Activated CD4-positive, alpha-beta T cell treated with anti-CD3 and anti-CD28 coated beads, Interleukin-2, amount 50 U/mL, for 16 hours (primary cell): ENCODE data around the gene FOCAD.

Experiments
- DNase-seq: peaks from one replicate; pipeline ENCODE4 v3.0.0-alpha.2; 2020

FOCAD gene

DNA sequence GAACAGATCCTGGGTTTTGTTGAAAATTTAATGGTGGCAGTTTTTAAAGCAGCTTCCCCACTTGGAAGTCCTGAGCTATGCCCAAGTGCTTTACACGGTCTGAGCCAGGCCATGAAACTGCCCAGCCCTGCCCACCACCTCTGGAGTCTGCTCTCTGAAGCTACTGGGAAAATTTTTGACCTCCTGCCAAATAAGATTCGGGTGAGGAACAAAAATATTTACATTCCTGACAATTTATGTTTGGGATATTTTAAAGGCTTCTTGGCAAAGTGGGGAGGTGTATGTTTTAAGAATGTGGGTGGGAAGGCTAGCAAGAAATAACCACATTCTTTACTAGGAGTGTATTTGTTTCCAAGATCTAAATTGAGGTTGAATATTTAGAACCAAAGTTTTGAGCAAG lies 297.4 kb downstream of the FOCAD start:
- no peak for DNase-seq

DNA sequence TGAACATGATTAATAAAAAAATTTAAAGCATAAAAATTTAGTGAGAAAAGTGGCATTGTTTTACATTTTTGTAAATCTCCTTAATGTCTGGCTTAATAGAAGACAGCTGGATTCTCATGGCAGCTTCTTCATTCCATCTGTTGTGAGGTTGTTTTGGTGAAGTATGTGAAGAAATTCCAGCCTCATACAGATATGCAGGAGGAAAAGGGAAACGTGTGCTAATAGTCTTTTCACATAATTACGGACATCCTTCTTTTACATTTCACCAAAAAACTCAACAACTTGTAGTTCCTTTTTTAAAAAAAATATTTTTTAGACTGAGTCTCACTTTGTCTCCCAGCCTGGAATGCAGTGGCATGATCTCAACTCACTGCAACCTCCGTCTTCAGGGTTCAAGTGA lies 300.4 kb downstream of the FOCAD start:
- no peak for DNase-seq

DNA sequence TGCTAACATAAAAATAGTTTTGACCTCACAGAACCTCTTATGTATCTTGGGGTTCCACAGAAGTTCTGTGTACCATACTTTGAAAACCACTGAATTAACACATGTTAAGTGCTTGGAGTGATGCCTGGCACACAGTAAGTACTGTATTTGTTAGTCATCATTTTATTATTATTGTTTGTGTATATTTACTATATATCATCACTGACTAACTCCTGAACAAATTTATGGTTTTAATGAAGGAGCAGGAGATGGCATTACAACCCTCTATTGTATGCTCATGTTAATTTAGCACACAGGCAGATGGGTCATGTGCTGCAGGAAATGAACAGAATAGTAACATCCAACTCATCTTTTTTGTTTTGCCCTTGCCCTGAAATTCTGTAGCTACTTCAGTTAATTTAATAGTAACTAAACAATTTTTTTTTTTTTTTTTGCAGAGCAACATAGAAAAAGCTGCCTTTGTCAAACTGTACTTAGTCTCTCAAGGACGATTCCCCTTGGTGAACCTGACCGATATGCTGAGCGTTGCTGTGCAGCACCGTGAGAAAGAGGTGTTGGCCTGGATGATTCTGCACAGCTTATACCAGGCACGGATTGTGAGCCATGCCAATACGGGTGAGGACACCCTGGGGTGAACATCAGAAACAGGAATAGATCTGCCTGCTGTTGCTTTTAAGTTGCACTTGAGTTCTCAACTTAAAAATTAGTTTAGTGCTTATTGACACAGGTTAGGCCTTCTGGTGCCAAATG lies 302.0 kb downstream of the FOCAD start:
- DNase-seq = no peak

DNA sequence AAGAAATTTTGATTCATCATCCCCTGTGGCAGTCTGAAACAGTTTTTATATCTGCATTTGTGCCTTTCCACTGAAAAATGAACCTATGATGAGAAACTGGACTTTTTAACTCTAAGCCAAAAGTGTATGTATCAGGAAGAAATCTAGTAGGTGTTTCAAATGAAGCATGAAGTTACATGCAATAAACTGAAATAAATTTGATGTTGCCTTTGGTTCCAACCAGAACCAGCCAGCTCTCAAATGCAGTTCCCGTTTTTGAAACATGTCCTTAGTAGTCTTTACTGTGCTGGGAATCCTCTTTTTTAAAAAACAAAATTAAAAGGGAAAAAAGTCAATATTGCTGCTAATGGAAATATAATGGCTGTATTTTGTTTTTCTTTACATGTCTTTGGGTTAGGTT lies 303.5 kb downstream of the FOCAD start:
- no peak for DNase-seq

DNA sequence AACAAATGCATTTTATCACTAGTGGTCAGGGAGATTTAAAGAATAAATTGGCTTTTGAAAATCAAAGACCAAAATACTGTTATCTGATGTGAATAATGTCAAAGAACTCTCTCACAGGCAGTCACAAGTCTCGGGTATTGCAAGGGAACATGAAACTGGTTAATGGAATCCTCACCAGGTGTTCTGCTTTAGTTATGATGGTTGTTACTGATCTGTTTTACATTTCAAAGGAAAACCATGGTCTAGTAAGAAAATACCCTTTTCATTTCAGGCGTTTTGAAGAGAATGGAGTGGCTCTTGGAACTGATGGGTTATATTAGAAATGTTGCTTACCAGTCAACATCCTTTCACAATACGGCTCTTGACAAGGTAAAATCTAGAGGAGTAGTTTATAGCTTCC lies 304.0 kb downstream of the FOCAD start:
- no peak for DNase-seq

DNA sequence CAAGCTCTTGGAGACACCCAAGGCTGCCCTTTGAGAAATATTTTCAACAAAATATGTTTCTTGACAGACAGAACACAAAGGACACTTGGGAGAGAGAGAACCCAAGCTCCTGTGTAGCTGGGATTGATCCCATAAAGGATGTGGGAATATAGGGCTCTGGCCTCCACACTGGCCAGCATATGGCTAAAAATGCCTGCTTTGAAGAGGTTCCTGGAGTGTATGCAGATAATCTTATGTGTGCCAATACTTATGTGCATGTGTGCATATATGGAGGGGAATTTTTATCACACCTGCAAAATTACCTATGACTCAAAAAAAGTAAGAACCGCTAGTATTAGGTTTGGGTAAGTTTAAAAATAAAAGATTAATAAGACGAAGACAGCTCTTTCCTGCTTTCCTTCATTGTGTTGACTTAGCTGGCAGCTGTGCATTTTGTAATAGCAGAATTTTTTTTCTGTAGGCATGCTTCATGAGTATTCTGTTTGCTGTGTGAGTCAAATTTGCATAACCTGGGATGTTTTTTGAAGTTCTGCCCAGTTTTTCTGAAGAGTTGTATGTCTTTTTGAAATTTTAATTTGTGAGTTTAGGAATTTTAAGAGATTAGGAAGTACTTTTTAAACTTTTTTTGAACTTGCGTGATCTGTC lies 304.7 kb downstream of the FOCAD start:
- DNase-seq = no peak

DNA sequence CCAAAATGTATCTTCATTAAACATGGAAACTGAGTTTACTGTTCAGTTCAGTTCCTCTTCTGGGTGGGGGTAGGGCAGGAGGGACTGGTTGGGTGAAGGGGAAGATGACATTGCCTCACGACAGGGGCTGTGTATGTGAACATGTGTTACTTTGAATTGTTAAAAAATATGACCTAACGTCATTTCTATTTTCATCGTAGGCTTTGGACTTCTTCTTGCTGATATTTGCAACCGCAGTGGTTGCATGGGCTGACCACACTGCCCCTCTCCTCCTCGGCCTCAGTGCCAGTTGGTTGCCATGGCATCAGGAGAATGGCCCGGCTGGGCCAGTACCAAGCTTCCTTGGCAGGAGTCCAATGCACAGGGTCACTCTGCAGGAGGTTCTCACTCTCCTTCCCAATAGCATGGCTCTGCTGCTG lies 305.9 kb downstream of the FOCAD start:
- DNase-seq = no peak

DNA sequence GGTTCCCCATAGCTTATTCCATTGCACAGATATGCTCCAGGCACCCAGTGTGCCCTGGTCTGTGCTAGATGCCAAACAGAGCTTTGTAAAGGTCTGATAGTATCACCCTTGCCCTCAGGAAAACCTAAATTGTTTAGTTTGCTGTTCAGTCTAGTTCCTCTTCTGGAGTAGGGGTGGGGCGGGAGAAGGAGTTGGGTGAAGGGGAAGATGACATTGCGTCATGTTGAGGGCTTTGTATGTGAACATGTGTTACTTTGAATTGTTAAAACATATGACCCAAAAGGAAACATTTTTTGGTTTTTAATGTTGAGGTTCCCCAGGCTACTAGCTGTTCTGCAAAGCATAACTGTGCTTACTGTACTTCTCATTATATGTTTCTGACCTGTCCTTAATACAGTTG lies 306.8 kb downstream of the FOCAD start:
- DNase-seq = no peak

DNA sequence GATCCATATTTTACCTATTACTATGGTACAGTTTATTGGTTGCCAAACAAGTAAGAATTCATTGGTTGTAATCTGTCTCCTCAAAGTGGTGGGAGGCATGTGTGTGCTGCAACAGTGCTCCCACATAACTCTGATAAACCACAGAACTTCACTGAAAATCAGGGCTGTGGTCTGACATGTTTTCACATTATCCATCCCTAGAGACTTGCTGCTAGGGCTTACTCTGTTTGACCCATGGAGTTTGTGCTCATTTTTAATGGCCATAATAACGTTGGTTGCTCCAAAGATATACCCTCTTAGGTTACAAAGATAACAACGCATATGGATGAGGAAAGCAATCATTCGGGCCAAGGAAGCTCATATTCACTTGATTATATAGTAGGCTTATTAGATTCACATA lies 310.4 kb downstream of the FOCAD start:
- no peak for DNase-seq

DNA sequence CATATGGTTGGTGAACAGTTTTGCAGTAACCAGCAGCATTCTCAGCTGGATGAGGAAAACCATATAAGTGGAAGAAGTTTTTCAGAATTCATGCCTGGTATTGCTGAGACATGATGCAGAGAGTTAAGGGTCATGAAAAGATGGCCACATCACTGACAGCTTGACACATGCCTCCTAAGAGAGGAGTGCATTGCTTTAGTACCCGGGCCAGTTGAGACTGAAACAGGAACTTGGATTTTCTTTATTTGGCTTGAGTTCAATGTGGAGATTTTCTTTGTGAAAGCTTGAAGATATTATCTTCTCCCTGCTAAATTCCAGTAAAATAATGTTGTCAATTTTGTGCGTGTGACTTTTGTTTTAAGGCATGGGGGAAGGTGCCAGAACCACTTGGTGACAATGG lies 311.6 kb downstream of the FOCAD start:
- no peak for DNase-seq

DNA sequence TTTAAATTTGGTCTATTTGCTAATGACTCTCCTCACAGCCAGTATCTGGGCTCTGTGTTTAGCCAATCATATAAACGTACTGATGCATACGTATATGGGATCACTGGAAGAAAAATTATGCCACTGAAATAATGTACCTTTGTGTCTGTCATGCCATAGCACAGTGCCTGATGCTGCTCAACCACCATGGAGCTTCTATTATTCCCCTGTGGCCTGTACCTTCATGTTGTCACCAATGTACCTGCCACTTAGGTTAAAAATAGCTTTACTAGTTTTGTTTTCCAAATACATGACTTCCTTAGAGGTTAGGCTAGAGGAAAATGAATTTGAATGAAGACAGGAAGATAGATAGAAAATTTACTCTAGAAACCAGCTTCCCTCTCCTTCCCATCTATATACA lies 312.8 kb downstream of the FOCAD start:
- no peak for DNase-seq

DNA sequence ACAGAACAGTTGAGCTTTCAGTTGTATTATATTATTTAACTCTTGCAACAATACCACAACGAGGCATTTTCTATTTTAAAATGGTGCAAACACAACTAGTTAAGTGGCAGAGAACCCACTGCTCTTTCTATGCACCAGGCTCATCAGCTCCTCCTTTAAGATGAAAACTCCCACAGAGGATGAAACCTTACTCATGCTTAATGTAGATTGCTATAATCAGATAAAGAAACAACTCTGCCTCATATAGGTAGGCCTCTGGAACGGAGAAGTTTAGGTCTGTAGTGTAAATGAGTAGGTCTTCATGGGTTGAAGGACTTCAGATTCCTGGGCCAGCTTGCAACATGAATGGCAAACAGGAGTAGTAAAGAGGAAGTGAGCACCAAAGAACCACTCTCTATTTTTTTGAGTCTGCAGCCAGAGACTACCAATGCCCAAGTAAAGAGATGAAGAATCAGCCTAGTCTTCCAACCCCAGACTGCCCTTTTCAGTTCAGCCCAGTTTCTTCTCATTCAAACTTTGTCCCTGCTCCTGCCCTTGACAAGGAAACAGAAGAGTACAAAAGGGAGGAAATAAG lies 313.5 kb downstream of the FOCAD start:
- no peak for DNase-seq

DNA sequence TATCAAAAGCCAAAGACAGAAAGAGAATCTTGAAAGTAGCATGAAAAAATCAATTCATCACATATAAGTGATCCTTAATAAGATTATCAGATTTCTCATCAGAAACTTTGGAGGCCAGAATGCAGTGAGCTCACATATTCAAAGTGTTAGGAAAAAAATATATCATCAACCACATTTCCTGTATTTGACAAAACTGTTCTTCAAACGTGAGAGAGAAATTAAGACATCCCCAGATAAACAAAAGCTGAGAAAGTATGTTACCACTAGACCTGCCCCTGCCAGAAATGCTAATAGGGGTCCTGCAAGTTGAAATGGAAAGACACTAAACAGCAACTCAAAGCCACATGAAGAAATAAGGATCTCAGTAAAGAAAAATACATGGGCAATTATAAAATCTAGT lies 317.5 kb downstream of the FOCAD start:
- DNase-seq = peak; percentile 13

DNA sequence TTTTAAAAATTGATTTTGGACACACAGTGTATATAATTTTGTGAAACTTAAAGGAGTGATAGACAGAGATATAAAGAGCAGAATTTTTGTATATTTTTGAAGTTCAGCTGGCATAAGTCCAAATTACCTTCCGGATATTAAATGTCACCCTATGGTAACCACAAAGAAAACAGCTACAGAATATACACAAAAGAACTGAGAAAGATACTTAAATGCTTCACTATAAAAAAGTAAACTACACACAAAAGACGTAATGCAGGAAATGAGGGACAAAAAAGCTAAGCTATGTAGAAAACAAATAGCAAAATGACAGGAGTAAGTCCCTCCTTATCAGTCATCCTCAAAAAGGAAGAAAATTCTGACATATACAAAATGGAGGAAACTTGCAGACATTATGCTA lies 318.0 kb downstream of the FOCAD start:
- no peak for DNase-seq

DNA sequence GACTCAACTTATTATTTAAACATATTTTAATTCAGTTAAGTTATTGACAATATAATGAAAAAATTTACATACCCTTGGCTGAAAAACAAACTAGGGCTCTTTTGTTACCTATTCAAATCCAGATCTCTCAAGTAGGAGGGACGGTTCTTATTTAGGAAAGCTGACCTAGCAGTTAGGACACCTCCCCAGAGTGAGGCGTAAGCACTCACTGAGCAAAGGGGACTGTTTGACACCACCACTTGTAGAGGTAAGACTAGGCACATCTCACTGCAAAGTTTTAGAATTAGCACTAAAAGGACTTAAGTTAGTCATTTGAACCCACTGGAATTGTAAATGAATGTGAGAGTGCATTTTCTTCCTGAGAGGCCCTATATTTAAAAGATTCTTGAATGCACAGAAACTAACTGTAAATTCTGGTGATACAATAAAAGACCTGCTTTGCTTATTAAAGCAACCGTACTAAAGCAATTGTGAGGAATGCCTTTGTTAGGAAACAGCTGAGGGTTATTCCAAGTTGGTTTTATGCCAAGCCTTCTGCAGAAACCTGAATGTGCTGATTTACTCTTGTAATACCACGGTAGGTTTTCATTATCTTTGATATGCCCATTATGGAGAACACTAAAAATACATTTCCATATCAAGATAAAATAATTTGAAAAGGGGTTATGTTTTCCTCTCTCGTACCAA lies 331.2 kb downstream of the FOCAD start:
- DNase-seq = no peak

DNA sequence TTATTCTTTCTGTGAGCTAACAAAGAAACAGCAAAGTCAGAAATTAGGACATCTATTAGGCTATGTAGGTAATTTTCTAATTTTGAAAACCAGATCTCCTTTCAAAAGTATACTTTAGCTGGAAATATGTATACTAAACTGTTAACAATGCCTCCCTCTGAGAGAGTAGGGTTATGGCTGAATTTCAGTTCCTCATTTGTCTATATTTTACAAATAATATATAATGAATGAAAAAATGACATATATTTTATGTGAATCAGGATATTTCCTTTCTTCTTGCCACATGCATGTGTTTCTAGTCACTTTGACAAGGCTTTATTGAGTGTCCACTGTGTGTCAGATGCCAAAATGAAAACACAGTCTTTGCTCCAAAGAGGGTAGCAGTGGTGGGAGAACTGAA lies 331.9 kb downstream of the FOCAD start:
- no peak for DNase-seq

DNA sequence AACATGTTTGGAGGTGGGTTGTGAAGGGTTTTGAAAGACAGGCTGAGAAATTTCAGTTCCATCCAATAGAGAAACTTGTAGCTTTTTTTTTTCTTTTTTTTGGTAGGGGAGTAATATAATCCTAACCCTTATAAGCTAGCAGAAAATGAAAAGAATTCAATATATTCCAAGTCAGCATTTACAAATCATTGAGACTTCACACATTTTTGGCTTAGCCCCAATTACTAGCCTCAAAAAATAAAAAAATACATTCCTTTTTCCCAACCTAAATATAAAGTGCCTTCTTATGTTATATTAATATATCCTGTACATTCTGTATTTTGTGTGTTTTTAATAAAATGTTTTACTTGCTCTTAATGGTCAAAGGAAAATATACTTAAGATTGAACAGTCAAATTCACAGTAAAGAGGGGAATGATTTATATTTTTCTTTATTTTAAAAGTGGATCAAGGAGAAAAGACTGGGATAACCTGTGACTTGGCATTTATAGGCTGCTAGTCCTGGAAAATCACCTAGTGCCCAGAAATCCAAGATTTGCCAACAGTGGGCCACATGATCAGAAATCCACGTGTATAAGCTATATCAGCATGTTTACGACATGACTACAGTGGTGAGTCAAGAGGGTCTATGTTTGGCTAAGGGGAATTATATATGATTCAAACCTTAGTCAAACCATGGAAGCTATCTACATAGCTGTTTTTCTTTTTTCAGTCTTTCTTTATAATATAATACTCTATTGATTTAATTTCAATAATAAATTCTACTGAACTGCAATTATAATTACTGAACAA lies 332.8 kb downstream of the FOCAD start:
- DNase-seq = no peak

DNA sequence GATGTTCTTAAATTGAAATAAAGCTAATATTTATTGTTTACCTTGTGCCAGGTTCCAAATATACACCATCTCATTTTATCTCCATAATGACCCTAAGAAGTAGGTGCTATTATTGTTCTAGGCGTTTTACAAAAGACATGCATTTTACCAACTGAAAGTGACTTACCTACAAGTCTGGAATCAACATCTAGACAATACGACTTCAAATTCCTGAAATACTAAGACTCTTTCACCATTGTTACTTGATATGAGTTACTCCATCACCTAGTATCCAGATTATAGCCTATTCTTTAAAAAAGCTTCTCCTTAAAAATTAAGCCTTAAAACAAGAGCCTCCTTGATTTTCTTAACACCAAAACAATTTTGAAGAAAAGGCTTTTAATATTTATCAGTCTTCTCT lies 334.1 kb downstream of the FOCAD start:
- no peak for DNase-seq

DNA sequence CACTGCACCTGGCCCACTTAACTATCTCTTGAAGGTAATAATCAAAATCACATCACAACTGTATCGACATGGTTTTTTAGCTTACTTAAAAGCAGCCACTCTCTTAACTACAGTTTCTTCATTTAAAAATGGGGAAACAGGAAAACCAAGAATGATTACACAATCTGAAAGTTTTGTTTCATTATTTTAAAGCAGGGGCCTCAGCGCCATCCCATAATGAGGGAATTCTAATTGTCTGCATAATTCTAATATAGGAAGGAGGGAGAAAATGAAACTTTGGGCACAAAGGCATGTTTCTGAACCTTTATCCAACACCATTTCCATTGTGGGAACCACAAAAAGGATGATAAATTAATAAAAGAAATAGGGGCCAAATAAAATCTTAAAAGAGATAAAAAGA lies 339.8 kb downstream of the FOCAD start:
- DNase-seq = no peak

DNA sequence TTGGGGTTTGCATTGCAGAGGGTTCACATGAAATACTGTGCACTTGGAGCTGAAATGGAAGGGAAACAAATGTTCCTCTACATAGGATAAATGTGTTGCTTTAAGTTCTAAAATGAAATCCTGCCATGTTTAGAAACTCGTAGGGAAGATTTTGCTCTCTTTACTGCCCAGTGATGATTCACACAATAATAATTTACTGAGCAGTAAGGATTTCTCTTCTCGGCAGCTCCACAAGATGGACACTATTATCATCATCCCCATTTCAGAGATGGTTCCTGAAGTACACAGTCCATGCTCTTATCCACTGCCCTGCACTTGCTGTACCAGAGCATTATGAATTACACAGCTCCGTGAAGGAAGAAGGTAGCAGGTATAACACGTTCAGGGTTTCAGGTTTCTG lies 343.2 kb downstream of the FOCAD start:
- no peak for DNase-seq

DNA sequence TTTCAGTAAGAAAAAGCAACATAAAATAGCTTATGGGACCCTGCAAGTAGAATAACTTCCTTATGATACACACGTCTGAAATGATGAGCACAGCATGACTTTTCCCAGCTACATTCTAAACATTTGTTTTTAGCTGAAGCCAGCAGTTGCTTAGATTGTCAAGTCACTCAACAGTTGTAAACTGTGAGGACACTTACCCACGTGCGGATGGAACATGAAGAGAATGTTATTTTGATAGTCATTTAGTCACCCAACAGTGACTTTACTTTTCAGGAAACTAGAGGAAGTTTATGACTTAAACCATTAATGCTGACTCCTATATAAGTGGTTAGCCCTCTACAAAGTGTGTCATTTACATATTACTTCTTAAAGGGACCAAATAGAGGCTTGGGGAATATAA lies 344.4 kb downstream of the FOCAD start:
- DNase-seq = peak; percentile 47

DNA sequence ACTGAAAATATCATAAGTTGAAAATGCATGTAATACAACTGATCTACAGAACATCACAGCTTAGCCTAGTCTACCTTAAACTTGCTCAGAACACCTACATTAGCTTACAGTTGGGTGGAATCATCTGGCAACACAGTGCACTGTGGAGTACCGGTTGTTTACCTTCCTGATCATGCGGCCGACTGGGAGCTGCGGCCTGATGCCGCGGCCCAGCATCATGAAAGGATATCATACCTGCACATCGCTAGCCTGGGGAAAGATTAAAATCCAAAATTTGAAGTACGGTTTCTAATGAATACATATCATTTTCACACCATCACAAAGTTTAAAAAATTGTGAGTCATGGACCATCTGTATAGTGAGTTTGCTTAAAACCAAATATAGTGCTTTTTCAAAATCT lies 345.6 kb downstream of the FOCAD start:
- DNase-seq = no peak

DNA sequence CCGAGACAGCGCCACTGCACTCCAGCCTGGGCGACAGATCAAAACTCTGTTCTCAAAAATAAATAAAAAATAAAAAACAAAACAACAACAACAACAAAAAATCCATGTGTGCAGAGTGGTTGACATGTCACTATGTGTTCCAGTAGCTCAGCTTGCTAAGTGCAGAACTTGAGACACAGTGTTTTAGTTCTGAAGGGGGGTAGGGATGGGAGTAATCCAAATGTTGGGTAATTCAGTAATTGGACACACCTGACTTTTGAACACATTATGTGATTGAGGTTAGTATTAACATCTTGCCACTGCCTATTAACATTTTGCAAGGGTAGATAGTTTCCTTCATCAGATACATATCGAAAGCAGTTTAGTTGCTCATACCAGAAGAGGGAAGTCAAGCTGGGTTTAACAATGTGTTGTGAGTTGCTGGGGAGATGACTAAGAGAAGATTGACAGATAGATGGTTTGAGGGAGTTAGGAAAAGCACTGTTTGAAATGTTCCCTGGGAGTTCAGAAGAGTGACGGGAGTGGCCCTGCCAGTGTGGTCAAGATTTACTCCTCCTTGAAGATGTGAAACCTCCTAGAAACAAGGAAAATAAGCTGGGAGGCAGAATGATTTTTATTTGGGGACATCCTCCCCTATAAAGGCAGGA lies 346.5 kb downstream of the FOCAD start:
- DNase-seq = peak; percentile 86
